Loucy (cell line): ENCODE data around the gene AMTN.
A peak's percentile ranks its signal among the peaks of the same experiment; 100 is the strongest.

ENCODE experiments used
- H2AFZ ChIP-seq: fragments of 200-600 bp; sonication (generic); 2 replicates; pipeline ENCODE4 v1.6.0; 2016; ENCODE audit warnings: antibody characterized with exemption, mild to moderate bottlenecking, low read length, moderate library complexity
- H3F3A ChIP-seq: fragments of 200-600 bp; 2 replicates; pipeline ENCODE4 v1.6.0; 2016; ENCODE audit warnings: antibody characterized with exemption, low read depth, mild to moderate bottlenecking
- H3K27me3 ChIP-seq: fragments of 200-600 bp; sonication (generic); 2 replicates; pipeline ENCODE4 v1.6.1; 2014; ENCODE audit warnings: low read length, mild to moderate bottlenecking; ENCODE audit not compliant: insufficient read depth, poor library complexity, severe bottlenecking
- H3K36me3 ChIP-seq: fragments of 200-600 bp; sonication (generic); 2 replicates; pipeline ENCODE4 v1.6.1; 2016; ENCODE audit warnings: low read length; ENCODE audit not compliant: insufficient read depth
- H3K4me1 ChIP-seq: fragments of 200-600 bp; sonication (generic); 2 replicates; pipeline ENCODE4 v1.5.1; 2014; ENCODE audit warnings: low read length, mild to moderate bottlenecking; ENCODE audit not compliant: insufficient read depth, poor library complexity, severe bottlenecking
- H3K4me2 ChIP-seq: fragments of 200-600 bp; sonication (generic); 2 replicates; pipeline ENCODE4 v1.6.0; 2014; ENCODE audit warnings: antibody characterized with exemption, low read length, low read depth, mild to moderate bottlenecking; ENCODE audit not compliant: poor library complexity, severe bottlenecking
- H3K4me3 ChIP-seq: fragments of 200-600 bp; sonication (generic); 2 replicates; pipeline ENCODE4 v1.5.1; 2014; ENCODE audit warnings: low read length, mild to moderate bottlenecking, mixed read lengths; ENCODE audit not compliant: poor library complexity, severe bottlenecking
- H3K79me2 ChIP-seq: fragments of 200-600 bp; sonication (generic); 2 replicates; pipeline ENCODE4 v1.6.1; 2014; ENCODE audit warnings: low read length; ENCODE audit not compliant: insufficient read depth
- H3K9ac ChIP-seq: fragments of 200-600 bp; sonication (generic); 2 replicates; pipeline ENCODE4 v1.6.0; 2014; ENCODE audit warnings: mild to moderate bottlenecking, low read depth, low read length, moderate library complexity; ENCODE audit not compliant: poor library complexity, severe bottlenecking
- H3K9me2 ChIP-seq: fragments of 200-600 bp; sonication (generic); replicated peaks from 2 replicates; pipeline ENCODE4 v1.6.1; 2016; ENCODE audit warnings: low read depth, low read length, mixed read lengths
- H3K9me3 ChIP-seq: fragments of 200-600 bp; sonication (generic); 2 replicates; pipeline ENCODE4 v1.6.1; 2014; ENCODE audit warnings: mild to moderate bottlenecking, antibody characterized with exemption, low read length, low read depth; ENCODE audit not compliant: insufficient read depth
- H4K20me1 ChIP-seq: fragments of 200-600 bp; sonication (generic); 2 replicates; pipeline ENCODE4 v1.6.0; 2014; ENCODE audit warnings: antibody characterized with exemption, low read length, mild to moderate bottlenecking; ENCODE audit not compliant: insufficient read depth, poor library complexity, severe bottlenecking
- CTCF ChIP-seq: fragments of 200-600 bp; sonication (generic); conservative IDR thresholded peaks from 2 replicates; pipeline ENCODE4 v1.5.1; 2014; ENCODE audit warnings: mild to moderate bottlenecking, antibody characterized with exemption, low read length
- EZH2phosphoT487 ChIP-seq: fragments of 200-600 bp; IDR thresholded peaks from 2 replicates; pipeline ENCODE4 v1.6.1; 2018; ENCODE audit warnings: antibody characterized with exemption, mild to moderate bottlenecking, moderate library complexity, borderline replicate concordance

The AMTN gene

GRCh38 chr4:70556856-70557255 is 38.5 kb downstream of the AMTN start:
- Histone ChIP-seq H4K20me1 (no peaks in the 10 kb centered on the region), H2AFZ (no peak overlapping the region), H3K36me3 (no peaks in the 10 kb centered on the region), H3F3A (no peaks in the 10 kb centered on the region), H3K4me1 (peaks cover 11% of the 10 kb centered on the region), H3K9ac (no peak overlapping the region), H3K4me3 (no peak overlapping the region), H3K27me3 (no peaks in the 10 kb centered on the region), H3K9me3 (no peaks in the 10 kb centered on the region), H3K79me2 (no peaks in the 10 kb centered on the region), H3K9me2 (no peaks in the 10 kb centered on the region), H3K4me2 (no peak overlapping the region)
- TF ChIP-seq CTCF (no peak), EZH2phosphoT487 (no peak)

GRCh38 chr4:70559211-70559830 is 41.0 kb downstream of the AMTN start:
- Histone ChIP-seq H3K27me3 (no peaks in the 10 kb centered on the region), H3K9me2 (no peaks in the 10 kb centered on the region), H3K4me1 (peaks cover 11% of the 10 kb centered on the region), H3K79me2 (no peaks in the 10 kb centered on the region), H3K36me3 (no peaks in the 10 kb centered on the region), H3F3A (no peaks in the 10 kb centered on the region), H3K4me3 (peak overlapping the region; percentile 25), H4K20me1 (no peaks in the 10 kb centered on the region), H2AFZ (peak overlapping the region; percentile 45; the same call in 1 of the 2 replicates), H3K4me2 (peak overlapping the region; percentile 48), H3K9me3 (no peaks in the 10 kb centered on the region), H3K9ac (no peak overlapping the region)
- TF ChIP-seq EZH2phosphoT487 (no peak), CTCF (peak; percentile 89)

GRCh38 chr4:70559924-70560323 is 41.6 kb downstream of the AMTN start:
- Histone ChIP-seq H3F3A (no peaks in the 10 kb centered on the region), H2AFZ (no peak overlapping the region), H3K9me3 (no peaks in the 10 kb centered on the region), H3K4me1 (peaks cover 11% of the 10 kb centered on the region), H3K4me2 (no peak overlapping the region), H3K9me2 (no peaks in the 10 kb centered on the region), H3K27me3 (no peaks in the 10 kb centered on the region), H4K20me1 (no peaks in the 10 kb centered on the region), H3K9ac (no peak overlapping the region), H3K4me3 (no peak overlapping the region), H3K36me3 (no peaks in the 10 kb centered on the region), H3K79me2 (no peaks in the 10 kb centered on the region)
- TF ChIP-seq EZH2phosphoT487 = no peak
- no peak for TF ChIP-seq CTCF
